ENCODE data around the gene GLB1L3.
"Not testable (repeated sequence)": the region's sequence is repeated elsewhere in the genome, so short reads cannot be mapped to it uniquely, and the experiment has no call there.

The GLB1L3 gene

GRCh38 chr11:134276396-134277182 lies 410 bp downstream of the GLB1L3 start:
- DNase-seq: no peak

GRCh38 chr11:134277183-134278001 lies 1.2 kb downstream of the GLB1L3 start:
- no peak for DNase-seq

DNA sequence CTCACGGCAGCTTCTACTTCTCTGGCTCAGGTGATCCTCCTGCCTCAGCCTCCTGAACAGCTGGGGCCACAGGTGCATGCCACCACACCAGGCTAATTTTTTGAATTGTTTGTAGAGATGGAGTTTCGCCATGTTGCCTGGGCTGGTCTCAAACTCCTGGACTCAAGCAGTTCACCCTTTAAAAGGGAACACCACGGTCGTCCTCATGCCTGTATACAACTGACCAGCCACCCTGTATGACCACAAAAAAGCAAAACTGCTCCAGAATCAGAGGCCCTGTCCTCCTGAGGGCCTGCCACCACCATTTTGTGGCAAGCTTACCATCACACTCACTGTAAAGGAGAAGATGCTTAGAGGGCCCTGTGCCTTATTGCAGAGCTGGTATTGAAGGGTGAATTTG lies 2.2 kb downstream of the GLB1L3 start:
- DNase-seq: no peak

GRCh38 chr11:134281635-134282034 lies 5.5 kb downstream of the GLB1L3 start:
- DNase-seq: not testable (repeated sequence)

- DNase-seq: no peak
Observed at GRCh38 chr11:134282121-134283045, 6.2 kb downstream of the GLB1L3 start.

DNA sequence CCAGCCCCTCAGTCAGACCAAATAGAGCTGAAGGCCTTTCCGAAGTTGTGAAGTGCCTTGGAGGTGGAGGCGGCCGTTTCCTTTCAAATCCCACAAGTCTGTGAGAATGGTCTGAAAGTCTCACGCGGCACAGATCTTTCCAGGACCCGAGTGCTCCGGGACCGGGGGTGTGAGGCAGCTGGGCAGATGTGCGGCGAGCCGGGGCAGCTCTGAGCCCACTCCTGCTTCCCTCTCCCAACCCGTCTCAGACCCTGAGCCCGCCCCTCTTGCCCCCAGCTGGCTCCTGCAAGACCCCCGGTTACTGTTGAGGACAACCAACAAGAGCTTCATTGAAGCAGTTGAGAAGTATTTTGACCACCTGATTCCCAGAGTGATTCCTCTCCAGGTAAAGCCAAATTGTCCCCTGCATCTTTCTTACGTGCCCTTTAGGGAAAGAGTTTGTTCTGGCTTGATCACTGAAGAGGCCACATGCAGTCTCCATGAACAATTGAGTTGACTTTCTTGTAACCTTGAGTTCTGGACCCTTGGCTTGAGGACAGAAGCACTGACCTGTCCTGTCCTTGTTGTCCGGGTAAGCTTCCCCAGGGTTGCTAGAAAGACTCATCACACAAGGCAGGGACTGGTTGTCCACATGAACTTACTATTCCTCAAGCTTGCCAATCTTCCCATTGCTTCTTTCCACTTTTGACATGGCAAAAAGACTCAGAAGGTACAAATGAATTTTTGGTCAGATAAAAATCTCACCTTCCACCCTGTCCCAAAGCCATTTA lies 7.5 kb downstream of the GLB1L3 start:
- DNase-seq: no peak

GRCh38 chr11:134284349-134284748 lies 8.2 kb downstream of the GLB1L3 start:
- DNase-seq: not testable (repeated sequence)

GRCh38 chr11:134287561-134287960 lies 11.4 kb downstream of the GLB1L3 start:
- no peak for DNase-seq

GRCh38 chr11:134288486-134288885 lies 12.3 kb downstream of the GLB1L3 start:
- DNase-seq: no peak

- DNase-seq: no peak
Observed at GRCh38 chr11:134289167-134289566, 13.0 kb downstream of the GLB1L3 start.

DNA sequence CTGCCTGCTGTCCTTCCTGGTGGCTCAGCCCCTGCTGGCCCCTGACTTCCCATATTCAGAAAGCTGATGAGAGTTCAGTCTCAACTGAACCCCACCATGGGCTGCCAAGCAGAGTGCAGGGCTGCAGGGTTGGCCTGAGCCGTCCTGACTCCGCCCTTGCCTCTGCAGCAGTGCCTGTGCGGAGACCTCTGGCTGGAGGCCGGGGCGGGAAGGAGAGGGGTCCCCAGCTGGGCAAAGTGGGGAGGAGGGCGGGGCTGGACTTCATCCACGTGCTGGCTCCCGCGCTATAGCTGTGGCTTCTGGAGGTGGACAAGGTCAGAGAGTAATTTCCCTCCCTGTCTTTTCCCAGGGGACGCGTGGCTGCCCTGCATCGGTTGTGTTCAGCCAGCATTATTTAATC lies 13.6 kb downstream of the GLB1L3 start:
- DNase-seq: no peak

- no peak for DNase-seq
Observed at GRCh38 chr11:134290646-134291045, 14.5 kb downstream of the GLB1L3 start.

DNA sequence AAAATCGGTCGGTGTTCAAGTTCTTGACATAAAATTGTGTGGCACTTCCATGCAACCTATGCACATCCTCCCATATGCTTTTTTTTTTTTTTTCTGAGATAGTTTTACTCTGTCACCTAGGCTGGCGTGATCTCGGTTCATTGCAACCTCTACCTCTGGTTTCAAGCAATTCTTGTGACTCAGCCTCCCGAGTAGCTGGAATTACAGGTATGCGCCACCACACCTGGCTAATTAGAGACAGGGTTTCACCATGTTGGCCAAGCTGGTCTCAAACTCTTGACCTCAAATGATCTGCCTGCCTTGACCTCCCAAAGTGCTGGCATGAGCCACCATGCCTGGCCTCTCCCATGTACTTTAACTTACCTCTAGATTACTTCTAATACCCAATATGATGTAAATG lies 15.0 kb downstream of the GLB1L3 start:
- DNase-seq: no peak

- no peak for DNase-seq
Observed at GRCh38 chr11:134292661-134293060, 16.5 kb downstream of the GLB1L3 start.

- no peak for DNase-seq
Observed at GRCh38 chr11:134293119-134294113, 17.2 kb downstream of the GLB1L3 start.

DNA sequence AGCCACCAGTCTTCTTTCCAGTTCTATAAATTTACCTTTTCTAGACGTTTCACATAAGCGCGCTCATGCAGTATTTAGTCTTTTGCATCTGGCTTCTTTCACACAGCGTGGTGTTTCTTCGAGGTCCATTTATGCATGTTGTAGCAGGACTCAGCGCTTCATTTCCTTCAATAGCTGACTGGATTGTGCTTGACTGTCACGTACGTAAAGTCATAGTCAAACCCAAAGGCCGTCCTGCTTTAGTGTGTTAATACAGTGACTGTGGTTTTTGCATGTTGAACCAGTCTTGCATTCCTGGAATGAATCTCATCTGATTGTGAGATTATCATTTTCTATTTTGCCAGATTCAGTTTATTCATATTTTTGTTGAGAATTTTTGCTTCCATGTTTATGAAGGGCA lies 18.5 kb downstream of the GLB1L3 start:
- DNase-seq: no peak

DNA sequence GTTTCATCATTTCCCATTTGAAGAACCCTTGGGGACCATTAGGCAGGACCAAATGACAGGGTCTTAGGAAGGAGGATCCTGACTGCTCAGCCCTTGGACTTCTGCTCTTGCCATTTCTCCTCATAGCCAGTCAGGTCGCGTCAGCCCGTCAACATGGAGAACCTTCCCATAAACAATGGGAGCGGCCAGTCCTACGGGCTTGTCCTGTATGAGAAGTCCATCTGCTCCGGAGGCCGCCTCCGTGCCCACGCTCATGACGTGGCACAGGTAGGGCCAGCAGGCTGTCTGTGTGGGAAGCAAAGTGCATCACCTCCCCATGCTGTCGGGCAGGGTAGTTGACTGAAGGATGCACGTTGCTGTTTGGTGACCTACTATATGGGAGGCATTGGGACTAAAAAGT lies 36.0 kb downstream of the GLB1L3 start:
- no peak for DNase-seq

- no peak for DNase-seq
Observed at GRCh38 chr11:134312807-134313206, 36.6 kb downstream of the GLB1L3 start.

- DNase-seq: no peak
Observed at GRCh38 chr11:134313379-134313778, 37.2 kb downstream of the GLB1L3 start.

- no peak for DNase-seq
Observed at GRCh38 chr11:134313821-134314607, 37.8 kb downstream of the GLB1L3 start.

All from NCI-H510A (cell line).